Measurements from ENCODE around the gene PPP6R1.
A peak's percentile ranks its signal among the peaks of the same experiment; 100 is the strongest.

Gene PPP6R1, protein sequence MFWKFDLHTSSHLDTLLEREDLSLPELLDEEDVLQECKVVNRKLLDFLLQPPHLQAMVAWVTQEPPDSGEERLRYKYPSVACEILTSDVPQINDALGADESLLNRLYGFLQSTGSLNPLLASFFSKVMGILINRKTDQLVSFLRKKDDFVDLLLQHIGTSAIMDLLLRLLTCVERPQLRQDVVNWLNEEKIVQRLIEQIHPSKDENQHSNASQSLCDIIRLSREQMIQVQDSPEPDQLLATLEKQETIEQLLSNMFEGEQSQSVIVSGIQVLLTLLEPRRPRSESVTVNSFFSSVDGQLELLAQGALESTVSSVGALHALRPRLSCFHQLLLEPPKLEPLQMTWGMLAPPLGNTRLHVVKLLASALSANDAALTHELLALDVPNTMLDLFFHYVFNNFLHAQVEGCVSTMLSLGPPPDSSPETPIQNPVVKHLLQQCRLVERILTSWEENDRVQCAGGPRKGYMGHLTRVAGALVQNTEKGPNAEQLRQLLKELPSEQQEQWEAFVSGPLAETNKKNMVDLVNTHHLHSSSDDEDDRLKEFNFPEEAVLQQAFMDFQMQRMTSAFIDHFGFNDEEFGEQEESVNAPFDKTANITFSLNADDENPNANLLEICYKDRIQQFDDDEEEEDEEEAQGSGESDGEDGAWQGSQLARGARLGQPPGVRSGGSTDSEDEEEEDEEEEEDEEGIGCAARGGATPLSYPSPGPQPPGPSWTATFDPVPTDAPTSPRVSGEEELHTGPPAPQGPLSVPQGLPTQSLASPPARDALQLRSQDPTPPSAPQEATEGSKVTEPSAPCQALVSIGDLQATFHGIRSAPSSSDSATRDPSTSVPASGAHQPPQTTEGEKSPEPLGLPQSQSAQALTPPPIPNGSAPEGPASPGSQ

DNA sequence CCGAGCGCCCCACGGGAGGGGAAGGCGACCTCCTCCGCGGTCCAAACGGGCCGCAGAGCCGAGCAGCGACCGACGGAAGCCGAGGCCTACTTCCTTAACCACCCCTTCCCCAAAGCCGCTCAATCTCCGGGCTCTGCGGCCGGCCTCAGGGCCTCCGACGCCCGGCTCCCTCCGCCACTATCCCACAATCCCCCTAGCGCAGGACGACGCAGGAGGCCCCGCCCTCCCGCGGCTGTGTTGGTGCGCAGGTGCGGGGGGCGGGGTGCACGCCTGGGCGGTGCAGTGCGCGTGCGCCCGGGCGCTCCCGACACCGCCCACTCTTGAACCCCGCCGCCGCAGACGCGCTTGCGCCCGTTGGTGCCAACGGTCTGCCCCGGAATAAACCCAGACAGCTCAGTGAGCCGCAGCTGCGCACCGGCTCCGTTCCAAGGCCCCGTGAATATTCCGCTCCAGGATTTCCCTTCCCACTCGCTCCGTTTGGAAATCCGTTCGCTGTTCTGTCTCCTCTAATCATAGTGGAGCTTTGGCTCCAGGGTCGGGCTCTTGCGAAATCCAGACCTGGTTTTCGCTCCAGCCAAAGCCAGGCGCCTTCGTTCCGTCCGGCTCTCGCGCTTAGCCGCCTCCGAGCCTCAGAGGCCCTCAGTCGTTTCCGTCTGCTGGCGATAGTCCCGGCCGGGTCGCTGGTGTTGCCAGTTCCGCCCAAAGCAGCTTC is at the start of gene PPP6R1:
Gene PPP6R1, minus strand, starts transcription at position 190 of the 712 bp plus-strand sequence. CDS start 11,914 bp downstream, outside the sequence.
- peak; percentile 98 for DNase-seq

DNA sequence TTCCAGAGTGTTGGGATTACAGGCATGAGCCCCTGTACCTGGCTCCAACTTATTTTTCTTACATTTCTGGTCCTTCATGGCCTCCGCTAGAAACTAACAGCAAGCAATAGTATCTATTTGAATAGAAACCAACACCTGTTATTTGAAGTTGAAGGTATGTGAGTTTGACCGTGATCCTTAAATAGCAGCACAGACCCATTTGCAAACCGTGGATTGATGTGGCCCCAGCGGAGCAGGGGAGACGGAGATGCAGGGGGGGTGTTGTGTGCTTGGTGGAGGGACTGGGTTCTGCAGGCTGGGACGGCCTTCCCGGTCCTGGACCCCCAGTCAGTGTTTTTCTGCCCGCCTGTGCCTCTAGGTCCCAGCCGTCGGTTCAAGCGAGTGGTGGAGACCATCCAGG is 49.5 kb upstream of the PPP6R1 start:
- DNase-seq, result no peak

DNA sequence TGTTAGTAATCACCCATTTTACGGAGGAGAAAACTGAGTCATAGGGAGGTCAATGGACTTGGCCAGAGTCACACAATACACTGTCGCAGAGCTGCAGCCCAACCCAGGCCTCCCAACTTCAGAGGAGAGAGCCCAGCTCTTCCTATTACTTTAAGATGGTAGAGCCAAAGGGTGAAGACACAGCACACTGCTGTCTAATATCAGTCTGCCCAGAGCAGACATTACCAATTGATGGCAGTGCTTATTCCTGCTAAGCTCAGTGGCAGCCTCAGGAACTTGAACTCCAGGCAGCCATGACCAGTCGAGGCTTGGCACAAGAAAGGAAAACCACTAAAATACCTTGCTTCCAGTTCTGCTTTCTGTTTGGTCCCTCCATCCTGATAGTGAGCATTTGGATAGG is 47.9 kb upstream of the PPP6R1 start:
- DNase-seq, result no peak

DNA sequence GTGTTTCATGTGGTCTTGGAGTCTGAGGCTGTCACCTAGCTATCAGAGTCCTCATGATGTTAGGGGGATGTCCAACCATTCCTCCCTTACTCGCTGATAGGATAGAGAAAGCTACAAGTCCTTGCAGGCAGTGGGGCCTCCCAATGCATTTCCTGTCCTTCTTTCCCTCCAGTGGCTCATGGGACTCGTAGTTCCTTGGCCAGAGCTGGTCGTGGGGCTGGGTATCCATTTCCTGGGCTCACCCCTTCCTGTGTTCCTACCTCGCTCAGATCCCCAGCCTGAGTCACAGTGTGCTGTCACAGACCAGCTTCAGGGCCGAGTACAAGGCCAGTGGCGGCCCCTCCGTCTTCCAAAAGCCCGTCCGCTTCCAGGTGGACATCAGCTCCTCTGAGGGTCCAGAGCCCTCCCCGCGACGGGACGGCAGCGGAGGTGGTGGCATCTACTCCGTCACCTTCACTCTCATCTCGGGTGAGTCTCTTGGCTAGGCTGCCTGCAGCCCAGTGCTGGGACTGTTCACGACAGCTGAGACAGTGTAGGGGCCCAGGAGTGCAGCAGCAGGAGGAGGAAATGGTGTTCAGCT is 47.3 kb upstream of the PPP6R1 start:
- no peak for DNase-seq

DNA sequence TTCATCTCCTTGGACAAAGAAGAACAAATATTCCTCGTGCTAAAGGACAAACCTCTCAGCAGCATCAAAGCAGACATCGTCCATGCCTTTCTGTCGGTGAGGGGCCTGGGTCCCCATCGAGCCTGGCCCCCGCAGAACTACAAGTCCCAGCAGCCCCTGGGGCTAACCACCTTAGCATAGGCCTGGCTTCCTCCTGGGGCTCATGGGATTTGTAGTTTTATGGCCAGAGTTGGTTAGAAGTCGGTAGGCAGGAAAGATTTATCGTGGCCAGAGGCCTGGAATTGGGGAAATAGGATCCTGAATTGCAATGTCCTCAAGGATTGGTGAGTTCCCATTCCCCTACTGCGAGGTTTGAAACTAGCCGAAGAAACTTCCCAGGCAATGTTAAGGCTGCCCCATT is 46.7 kb upstream of the PPP6R1 start:
- peak; percentile 69 for DNase-seq

DNA sequence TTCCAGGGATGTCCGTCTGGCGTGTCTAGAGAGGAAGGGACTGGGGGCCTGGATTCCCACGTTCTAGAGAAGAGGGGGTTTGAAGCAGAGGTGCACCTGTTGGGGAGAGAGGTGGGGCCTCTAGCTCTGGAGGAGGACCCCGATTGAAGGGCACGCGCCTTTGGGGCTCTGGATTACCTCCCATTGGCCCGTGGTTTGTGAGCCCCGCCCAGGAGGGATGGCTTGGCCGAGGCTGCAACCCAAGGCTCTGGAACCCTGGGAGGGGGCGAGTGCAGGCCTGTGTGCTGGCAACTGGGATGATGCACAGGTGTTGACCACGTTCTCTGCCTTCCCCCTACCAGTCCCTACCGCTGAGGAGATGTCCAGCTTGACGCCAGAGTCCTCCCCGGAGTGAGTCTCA is 46.2 kb upstream of the PPP6R1 start:
- no peak for DNase-seq

DNA sequence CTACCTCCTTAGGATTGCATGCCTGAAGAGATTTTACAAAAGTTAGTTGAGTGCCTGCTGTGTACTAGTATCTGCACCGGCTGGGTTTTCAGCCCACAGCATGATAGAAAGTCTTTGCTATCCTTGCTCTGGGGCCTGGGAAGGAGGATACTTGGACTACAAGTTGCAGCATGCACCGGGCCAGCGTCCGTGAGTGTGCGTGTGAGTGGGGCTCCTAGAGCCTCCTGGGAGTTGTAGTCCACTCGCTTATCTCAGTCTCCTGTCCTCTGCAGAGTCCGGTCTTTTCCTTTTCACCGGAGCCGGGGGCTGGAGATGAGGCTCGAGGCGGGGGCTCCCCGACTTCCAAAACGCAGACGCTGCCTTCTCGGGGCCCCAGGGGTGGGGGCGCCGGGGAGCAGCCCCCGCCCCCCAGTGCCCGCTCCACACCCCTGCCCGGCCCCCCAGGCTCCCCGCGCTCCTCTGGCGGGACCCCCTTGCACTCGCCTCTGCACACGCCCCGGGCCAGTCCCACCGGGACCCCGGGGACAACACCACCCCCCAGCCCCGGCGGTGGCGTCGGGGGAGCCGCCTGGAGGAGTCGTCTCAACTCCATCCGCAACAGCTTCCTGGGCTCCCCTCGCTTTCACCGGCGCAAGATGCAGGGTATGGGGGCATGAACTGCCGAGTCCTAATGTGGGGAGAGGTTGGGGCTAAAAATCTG is 45.6 kb upstream of the PPP6R1 start:
- DNase-seq, result peak; percentile 51

DNA sequence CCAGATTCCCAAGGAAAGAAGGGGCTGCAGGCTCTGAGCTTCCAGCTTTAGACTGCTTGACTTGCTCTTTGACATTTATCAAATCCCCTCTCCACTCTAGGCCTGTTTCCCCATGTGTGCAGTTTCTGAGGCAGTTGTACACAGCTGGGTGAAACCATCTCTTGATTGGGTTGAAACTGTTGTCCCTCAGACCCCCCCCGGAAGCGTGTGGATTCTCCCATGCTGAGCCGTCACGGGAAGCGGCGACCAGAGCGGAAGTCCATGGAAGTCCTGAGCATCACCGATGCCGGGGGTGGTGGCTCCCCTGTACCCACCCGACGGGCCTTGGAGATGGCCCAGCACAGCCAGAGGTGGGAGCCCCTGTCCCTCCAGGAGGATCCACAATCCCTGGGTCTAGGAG is 44.7 kb upstream of the PPP6R1 start:
- DNase-seq, result no peak

DNA sequence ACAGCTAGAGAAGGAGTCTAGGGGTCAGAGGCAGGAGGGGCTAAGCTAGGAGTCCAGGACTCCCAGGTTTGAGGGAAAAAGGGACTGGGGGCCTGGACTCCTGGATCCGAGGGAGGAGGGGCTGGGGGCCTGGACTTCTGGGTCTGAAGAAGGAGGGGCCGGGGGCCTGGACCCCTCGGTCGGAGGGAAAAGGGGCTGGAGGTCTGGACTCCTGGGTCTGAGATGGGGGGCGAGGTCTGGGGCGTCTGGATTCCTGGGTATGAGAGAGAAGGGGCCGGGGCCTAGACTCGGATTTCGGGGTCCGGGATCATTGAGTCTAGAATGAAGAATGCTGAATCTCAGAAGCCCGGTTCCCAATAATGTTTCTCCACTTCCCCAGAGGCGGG is 43.5 kb upstream of the PPP6R1 start:
- DNase-seq, result no peak

DNA sequence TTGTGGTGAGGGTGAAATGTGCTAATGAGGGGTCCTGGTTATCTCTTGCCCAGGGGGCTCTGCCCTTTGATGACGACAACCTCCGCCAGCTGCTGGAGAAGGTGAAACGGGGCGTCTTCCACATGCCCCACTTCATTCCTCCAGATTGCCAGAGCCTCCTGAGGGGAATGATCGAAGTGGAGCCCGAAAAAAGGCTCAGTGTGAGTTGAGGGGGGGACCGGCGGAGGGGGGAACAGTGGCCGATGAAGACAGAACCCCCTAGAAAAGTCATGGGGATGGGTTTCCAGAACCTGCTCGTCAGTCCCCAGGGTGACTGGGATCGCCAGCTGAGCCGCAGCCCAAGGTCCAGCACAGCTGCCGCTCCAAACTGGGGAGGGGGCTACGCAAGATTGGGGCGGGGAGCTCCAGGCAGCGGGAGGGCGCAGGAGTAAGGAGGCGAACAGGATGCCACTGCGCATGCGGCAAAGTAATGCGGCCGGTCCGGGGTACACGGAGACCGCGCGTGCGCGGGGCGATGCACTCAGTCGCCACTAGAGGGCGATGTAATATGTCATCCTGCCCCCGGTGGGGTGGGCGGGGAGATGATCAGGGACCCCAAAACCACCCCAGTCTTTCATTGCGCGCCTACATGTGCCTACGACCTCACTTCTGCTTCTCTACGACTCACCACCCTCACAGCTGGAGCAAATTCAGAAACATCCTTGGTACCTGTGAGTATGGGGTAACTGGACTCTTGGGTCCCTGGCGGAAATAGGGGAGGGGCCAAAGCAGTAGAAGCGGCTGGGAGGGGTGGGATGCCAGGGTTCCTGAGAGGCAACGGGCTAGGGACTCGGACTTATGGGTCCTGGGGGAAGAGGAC is 42.9 kb upstream of the PPP6R1 start:
- peak; percentile 95 for DNase-seq

DNA sequence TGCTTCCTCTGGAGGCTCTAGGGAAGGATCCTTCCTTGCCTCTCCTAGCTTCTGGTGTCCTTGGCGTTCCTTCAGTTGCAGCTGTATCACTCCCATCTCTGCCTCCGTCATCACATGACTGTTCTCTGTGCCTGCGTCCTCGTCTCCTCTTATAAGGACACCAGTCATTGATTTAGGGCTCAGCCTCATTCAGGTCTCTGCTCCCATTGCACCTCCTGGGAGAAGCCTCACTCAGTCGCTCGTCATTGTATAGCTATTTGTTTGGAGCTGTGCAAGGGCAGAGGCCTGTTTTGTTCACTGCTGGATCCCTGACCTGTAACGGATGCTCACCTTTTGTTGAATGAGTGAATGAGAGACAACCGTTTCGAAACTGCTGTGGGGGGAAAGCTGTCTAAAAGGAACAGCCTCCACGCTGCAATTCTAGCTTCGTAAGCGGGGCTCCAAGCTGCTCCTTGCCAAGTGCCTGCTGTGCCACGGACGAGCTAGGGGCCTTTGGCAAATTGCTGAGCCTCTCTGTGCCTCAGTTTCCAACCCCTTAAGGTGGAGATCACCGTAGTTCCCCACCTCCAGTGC is 42.2 kb upstream of the PPP6R1 start:
- no peak for DNase-seq

DNA sequence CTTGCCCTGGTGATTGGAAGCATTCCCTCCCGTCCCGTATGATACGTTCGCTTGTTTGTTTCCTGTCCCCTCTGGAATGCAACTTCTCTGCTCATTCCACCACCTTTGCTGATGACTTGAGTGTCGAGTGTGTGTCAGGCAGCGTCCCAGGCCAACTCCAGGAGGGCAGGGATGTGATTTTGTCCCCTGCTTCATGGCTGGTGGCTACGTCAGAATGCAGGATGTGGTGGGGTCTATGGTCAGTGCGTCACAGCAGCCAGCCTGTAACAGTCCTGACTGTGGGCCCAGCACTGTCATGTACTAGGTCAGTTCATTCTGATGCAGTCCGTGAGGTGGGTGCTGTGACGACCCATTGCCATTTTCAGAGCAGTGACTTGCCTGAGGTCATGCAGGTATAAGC is 41.2 kb upstream of the PPP6R1 start:
- no peak for DNase-seq

DNA sequence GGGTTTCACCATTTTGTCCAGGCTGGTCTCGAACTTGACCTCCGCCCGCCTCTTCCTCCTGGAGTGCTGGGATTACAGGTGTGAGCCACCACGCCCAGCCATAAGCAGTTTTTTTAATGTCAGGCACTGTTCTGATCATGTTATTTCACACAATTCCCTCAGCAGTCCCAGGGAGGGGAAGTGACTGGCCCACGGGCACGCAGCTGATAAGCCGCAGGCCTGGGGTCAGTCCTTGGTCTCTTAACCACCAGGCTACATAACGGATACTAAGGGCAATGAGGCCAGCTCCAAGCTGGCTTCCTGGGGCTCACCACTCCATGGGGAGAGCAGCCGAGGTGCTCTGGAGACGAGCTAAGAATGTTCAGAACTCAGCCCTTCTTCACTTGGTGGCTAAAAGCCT is 38.5 kb upstream of the PPP6R1 start:
- DNase-seq, result no peak

DNA sequence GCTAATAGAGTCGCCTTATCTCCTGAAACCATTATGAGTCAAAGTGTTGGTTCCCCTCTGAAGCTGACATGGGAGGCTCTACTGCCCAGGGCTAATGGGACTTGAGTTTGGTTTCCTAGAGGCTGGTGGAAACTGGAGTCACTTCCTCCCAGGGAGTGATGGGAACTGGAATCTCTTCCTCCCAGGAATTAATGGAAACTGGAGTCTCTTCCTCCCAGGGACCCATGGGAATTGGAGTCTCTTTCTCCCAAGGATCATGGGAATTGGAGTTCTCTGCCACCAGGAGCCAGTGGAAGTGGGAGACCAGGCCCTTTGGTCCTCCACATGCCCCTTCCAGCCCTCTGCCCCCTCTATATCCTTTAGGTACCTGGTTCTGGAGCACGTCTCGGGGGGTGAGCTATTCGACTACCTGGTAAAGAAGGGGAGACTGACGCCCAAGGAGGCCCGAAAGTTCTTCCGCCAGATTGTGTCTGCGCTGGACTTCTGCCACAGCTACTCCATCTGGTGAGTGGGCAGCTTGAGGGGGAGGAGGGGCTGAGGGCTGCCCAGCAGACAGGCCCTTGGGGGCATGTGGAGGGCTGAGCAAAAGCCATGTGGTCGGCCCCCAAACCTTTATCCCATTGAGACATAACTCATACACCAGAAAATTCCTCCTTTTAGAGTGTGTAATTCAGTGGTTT is 30.4 kb upstream of the PPP6R1 start:
- DNase-seq, result no peak

DNA sequence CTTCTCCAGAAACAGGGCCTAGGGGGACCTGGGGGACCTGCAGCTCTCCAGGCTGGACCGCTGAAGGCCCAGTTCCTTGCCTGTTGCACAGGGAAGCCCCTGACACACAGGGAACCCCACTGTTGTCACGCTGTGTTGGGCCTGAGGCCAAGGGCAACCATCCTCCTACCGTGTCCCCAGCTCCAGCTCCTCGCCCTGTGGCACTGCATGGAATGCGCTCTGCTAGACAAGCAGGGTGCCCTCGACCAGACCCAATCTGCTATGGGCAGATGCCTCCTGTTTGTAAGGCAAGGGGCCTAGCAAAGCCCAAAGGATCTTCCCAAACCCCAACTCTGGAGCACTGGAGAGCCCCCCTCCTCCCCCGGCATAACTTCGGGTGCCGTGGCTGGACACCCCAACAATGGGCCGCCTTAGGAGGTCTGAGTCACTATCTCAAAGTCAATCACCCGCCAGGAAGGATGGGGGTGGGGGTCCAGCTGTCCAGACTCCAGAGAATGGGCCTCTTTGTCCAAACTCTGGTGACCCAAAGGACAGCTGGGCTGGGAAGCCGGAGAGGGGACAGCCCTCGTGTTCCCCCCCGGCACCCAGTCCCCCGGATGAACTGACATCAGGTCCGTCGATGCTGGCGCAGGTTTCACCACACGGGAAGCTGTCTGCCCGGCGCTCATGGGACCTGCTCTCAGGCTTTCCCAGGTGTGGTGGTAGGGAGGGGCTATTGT is 28.7 kb upstream of the PPP6R1 start:
- no peak for DNase-seq

DNA sequence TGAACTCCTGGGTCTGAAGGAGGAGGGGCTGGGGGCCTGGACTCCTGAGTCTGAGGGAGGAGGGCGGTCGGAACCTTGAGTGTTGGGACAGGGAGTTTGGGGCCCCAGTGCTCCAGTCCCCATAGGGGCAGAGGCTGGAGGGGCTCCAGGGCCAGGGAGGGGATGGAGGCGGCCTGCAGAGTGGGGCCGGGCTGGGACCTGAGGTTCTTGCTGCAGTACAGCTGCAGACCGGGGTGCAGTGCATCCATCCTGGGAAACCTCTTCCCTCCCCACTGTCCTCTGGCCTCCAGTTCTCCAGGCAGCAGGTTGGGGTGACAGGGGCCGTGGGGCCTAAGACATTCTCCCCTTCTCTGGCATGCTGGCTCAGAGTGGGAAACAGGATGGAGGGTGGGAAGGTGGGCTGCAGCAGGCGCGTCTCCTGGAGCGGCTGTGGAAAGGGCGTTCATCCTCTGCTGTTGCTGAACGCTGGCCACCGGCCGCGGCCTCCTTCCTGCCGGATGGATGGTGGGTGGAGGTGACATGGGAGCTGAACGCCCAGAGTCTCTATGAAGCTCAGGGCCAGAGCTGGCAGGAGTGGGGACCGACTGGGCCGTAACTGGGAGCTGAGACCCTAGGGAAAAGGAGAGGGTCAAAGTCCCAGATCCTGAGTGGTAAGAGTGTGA is 26.5 kb upstream of the PPP6R1 start:
- DNase-seq, result no peak

DNA sequence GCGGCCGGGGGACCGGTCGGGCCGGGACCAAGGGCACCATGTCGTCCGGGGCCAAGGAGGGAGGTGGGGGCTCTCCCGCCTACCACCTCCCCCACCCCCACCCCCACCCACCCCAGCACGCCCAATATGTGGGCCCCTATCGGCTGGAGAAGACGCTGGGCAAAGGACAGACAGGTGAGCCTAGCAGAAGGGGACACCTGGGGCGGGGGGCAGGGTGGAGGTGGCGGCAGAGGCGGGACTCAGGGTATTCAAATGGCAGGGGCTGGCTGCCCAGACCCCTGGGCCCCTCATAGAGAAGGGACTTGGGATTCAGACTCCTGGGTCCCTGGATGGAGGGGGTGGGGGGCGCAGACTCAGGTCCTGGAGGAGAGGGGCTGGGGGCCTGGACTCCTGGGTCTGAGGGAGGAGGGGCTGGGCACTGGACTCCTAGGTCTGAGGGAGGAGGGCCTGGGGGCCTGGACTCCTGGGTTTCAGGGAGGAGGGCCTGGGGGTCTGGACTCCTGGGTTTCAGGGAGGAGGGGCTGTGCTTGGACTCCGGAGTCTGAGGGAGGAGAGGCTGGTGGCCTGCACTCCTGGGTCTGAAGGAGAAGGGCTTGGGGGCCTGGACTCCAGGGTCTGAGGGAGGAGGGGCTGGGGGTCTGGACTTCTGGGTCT is 25.7 kb upstream of the PPP6R1 start:
- no peak for DNase-seq

DNA sequence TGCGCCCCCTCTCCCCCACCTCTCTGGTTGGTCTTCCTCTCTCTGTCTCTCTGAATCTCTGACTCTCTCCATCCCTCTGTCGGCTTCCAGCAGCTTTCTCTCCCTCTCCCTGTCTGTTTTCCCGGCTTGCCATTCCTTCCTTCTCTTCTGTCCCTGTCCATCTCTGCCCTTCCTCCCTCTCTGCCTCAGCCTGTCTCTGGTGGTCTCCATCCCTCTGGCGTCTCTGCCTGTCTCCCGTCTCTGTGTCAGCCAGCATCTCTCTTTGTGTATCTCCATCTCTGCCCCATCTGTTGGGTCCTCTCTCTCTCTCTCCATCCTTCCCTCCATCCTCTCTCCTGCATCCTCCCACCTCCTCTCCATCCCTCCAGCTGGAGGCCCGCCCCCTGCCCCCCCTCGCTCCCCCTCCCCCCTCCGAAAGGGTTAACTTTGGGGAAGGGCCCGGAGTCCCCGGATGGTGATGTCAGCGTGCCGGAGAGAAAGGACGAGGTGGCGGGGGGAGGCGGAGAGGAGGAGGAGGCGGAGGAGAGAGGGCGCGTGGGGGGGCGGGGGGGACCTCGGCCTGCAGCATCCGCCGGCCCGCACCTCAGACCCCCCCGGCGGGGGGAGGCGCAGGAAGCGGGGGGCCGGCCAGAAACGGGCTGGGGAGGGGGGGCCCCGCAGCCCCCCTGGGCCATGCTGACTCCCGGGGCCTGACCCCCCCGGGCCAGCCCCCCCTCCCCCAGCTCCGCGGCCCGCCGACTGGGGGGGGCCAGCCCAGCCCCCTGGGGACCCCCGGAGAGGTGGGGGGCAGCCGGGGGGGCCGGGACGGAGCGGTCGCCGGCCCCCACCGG is 24.9 kb upstream of the PPP6R1 start, which contains the start of gene BRSK1:
Gene BRSK1, plus strand, starts transcription at position 450 of the 830 bp plus-strand sequence. CDS start 446 bp downstream, outside the sequence.
- DNase-seq, result peak; percentile 27

Measured in activated CD4-positive, alpha-beta T cell treated with anti-CD3 and anti-CD28 coated beads, Interleukin-10, Interleukin-2, amounts not matched to agents 100 ng/mL and 50 ng/mL, durations not matched to agents 16 hours and 8 hours (primary cell).